HFFc6 (cell line): ENCODE measurements around the gene GNPDA2. TPM values are rescaled to one million over a fixed set of nuclear protein-coding genes. Genes with fewer than 3 reads are reported as not detected.

ENCODE experiments used
- DNase-seq: peaks from one replicate; pipeline ENCODE4 v3.0.0-alpha.2; 2018
- H3K27ac Mint-ChIP-seq: 2 replicates; pipeline ENCODE4 v1.8.0; 2020; ENCODE audit warnings: mild to moderate bottlenecking, mixed read lengths
- H3K27me3 Mint-ChIP-seq: 2 replicates; pipeline ENCODE4 v1.8.0; 2021; ENCODE audit warnings: mild to moderate bottlenecking, moderate library complexity, mixed read lengths; ENCODE audit not compliant: insufficient read depth
- H3K36me3 Mint-ChIP-seq: 2 replicates; pipeline ENCODE4 v1.8.0; 2021; ENCODE audit warnings: low read depth, mixed read lengths
- H3K4me1 Mint-ChIP-seq: 2 replicates; pipeline ENCODE4 v1.8.0; 2020; ENCODE audit warnings: low read depth, mixed read lengths
- H3K4me3 Mint-ChIP-seq: 2 replicates; pipeline ENCODE4 v1.8.0; 2020; ENCODE audit warnings: mild to moderate bottlenecking, moderate library complexity, mixed read lengths
- H3K9me3 Mint-ChIP-seq: 2 replicates; pipeline ENCODE4 v1.8.0; 2020; ENCODE audit warnings: mild to moderate bottlenecking, mixed read lengths
- CTCF ChIP-seq: fragments of 200-600 bp; sonication (generic); IDR thresholded peaks from 2 replicates; pipeline ENCODE4 v1.5.0; 2021; ENCODE audit warnings: antibody characterized with exemption, mild to moderate bottlenecking
- total RNA-seq, 6 experiments: library from RNA; stranded (reverse); fragmentation: NEBNext Ultra II Directional; extraction: Animal tissue kit (Norgen Biotek cat#: 25700); gene quantifications; 2 replicates in 1 of 6; 3 replicates in 5 of 6; pipeline ENCODE4 v1.2.3, GENCODE V29; 2021

The GNPDA2 gene
- total RNA-seq, 6 experiments from 2014 or later, result 14.2 to 18.9 (median 17.3) TPM

DNA sequence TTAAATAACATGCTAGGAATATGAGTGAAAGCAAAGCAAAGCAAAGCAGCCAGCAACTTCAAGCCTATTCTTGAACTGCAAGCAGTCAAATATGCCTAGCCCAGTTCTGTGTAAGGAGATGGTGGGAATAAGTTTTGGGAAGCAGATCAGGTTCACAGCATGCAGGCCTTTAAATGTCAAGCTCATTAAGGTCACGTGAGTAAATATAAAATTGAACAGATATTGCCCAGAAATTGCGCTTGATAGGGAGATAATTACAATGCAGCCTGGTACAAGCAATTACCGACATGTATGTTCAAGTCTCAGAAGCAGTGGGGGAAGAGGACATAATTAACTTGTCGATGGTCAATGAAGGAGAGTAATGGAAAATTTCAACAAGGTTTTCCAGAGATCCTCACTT, 6.0 kb downstream of the GNPDA2 start:
- Mint-ChIP-seq H3K4me1 (peaks cover 18% of the 10 kb centered on the region), H3K27ac (no peak overlapping the region), H3K9me3 (no peaks in the 10 kb centered on the region), H3K27me3 (no peaks in the 10 kb centered on the region), H3K4me3 (no peak overlapping the region), H3K36me3 (no peaks in the 10 kb centered on the region)
- DNase-seq, result no peak
- TF ChIP-seq CTCF, result no peak

GRCh38 chr4:44716597-44716996, 9.8 kb downstream of the GNPDA2 start:
- Mint-ChIP-seq H3K27ac (no peak overlapping the region), H3K9me3 (no peaks in the 10 kb centered on the region), H3K36me3 (no peaks in the 10 kb centered on the region), H3K27me3 (no peaks in the 10 kb centered on the region), H3K4me3 (no peak overlapping the region), H3K4me1 (0 out of 2 replicates have a peak, but pooled peaks cover 9% of the 10 kb centered on the region)
- no peak for TF ChIP-seq CTCF
- DNase-seq, result no peak

GRCh38 chr4:44713125-44713524, 13.2 kb downstream of the GNPDA2 start:
- H3K4me1 Mint-ChIP-seq, result no peaks in the 10 kb centered on the region
- H3K9me3 Mint-ChIP-seq, result no peaks in the 10 kb centered on the region
- no peak for DNase-seq
- no peak for TF ChIP-seq CTCF
- no peak overlapping the region for H3K27ac Mint-ChIP-seq
- H3K36me3 Mint-ChIP-seq, result no peaks in the 10 kb centered on the region
- H3K27me3 Mint-ChIP-seq, result no peaks in the 10 kb centered on the region
- H3K4me3 Mint-ChIP-seq, result no peak overlapping the region

DNA sequence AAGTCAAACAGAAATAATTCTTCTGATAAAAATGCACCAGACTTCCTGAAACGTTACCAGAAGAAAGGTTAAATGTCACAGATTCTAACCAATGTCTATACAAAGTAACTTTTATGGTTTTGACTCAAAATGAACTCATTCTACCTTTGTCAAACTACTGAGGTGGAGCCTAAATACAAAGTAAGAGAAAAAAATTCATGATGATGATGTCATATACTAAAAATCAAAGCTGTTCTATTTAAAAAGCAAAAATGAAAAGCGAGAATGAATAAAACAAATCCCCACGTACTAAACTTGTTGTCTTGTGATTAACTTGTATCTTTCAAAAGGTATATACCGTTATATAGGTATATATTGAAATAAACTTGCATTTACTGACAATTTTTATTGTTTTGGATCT, 21.7 kb downstream of the GNPDA2 start:
- no peak overlapping the region for H3K27ac Mint-ChIP-seq
- peaks cover 9% of the 10 kb centered on the region; the same call in 1 of the 2 replicates for H3K36me3 Mint-ChIP-seq
- no peaks in the 10 kb centered on the region for H3K4me1 Mint-ChIP-seq
- H3K9me3 Mint-ChIP-seq, result no peaks in the 10 kb centered on the region
- H3K4me3 Mint-ChIP-seq, result no peak overlapping the region
- no peaks in the 10 kb centered on the region for H3K27me3 Mint-ChIP-seq
- TF ChIP-seq CTCF, result no peak
- no peak for DNase-seq

GRCh38 chr4:44701037-44701436, 25.3 kb downstream of the GNPDA2 start:
- H3K27ac Mint-ChIP-seq, result no peak overlapping the region
- H3K4me1 Mint-ChIP-seq, result no peaks in the 10 kb centered on the region
- DNase-seq, result no peak
- H3K4me3 Mint-ChIP-seq, result no peak overlapping the region
- no peaks in the 10 kb centered on the region for H3K9me3 Mint-ChIP-seq
- H3K27me3 Mint-ChIP-seq, result no peaks in the 10 kb centered on the region
- TF ChIP-seq CTCF, result no peak
- peaks cover 16% of the 10 kb centered on the region for H3K36me3 Mint-ChIP-seq

- H3K36me3 Mint-ChIP-seq, result peaks cover 16% of the 10 kb centered on the region
- no peaks in the 10 kb centered on the region for H3K9me3 Mint-ChIP-seq
- H3K4me3 Mint-ChIP-seq, result no peak overlapping the region
- H3K4me1 Mint-ChIP-seq, result no peaks in the 10 kb centered on the region
- no peaks in the 10 kb centered on the region for H3K27me3 Mint-ChIP-seq
- no peak for TF ChIP-seq CTCF
- no peak overlapping the region for H3K27ac Mint-ChIP-seq
- no peak for DNase-seq
These were observed 25.9 kb downstream of the GNPDA2 start for GRCh38 chr4:44700427-44700826.
